Smooth muscle cell (in vitro differentiated cells): Measurements from ENCODE around the gene C15orf39. TPM values are rescaled to one million over a fixed set of nuclear protein-coding genes. Genes with fewer than 3 reads are reported as not detected.

ENCODE experiments used
- DNase-seq: peaks from one replicate; lab custom pipeline; 2025; ENCODE audit not compliant: unreplicated experiment; lab: John Stamatoyannopoulos, UW
- H2AFZ ChIP-seq: fragments of 200-600 bp; sonication (generic); 2 replicates; pipeline ENCODE4 v1.6.0; 2016; ENCODE audit warnings: antibody characterized with exemption, low read depth, mild to moderate bottlenecking
- H3F3A ChIP-seq: fragments of 200-600 bp; sonication (generic); 2 replicates; pipeline ENCODE4 v1.6.0; 2017; ENCODE audit warnings: antibody characterized with exemption, low read depth
- H3K27ac ChIP-seq: fragments of 200-600 bp; sonication (generic); 2 replicates; pipeline ENCODE4 v1.5.1; 2016; ENCODE audit warnings: low read depth, mild to moderate bottlenecking
- H3K27me3 ChIP-seq: fragments of 200-600 bp; sonication (generic); 2 replicates; pipeline ENCODE4 v1.6.1; 2016; ENCODE audit warnings: low read depth, mild to moderate bottlenecking
- H3K36me3 ChIP-seq: fragments of 200-600 bp; sonication (generic); 2 replicates; pipeline ENCODE4 v1.5.1; 2016; ENCODE audit warnings: low read depth
- H3K4me1 ChIP-seq: fragments of 200-600 bp; sonication (generic); 2 replicates; pipeline ENCODE4 v1.5.1; 2016; ENCODE audit warnings: low read depth
- H3K4me2 ChIP-seq: fragments of 200-600 bp; sonication (generic); 2 replicates; pipeline ENCODE4 v1.6.0; 2016; ENCODE audit warnings: mild to moderate bottlenecking
- H3K4me3 ChIP-seq: fragments of 200-600 bp; sonication (generic); 2 replicates; pipeline ENCODE4 v1.5.1; 2016; ENCODE audit warnings: mild to moderate bottlenecking
- H3K79me2 ChIP-seq: fragments of 200-600 bp; sonication (generic); 2 replicates; pipeline ENCODE4 v1.6.0; 2016; ENCODE audit warnings: low read depth, mild to moderate bottlenecking
- H3K9ac ChIP-seq: fragments of 200-600 bp; sonication (generic); 2 replicates; pipeline ENCODE4 v1.6.0; 2016; ENCODE audit warnings: low read depth
- H3K9me3 ChIP-seq: fragments of 200-600 bp; sonication (generic); replicated peaks from 2 replicates; pipeline ENCODE4 v1.5.1; 2016; ENCODE audit warnings: low read depth
- H4K20me1 ChIP-seq: fragments of 200-600 bp; sonication (generic); 2 replicates; pipeline ENCODE4 v1.6.0; 2016; ENCODE audit warnings: low read depth
- WGBS: methylation state at CpG from one replicate; pipeline ENCODE4 v1.1.7; 2016; ENCODE audit warnings: low lambda C conversion rate; 5-methylcytosine and 5-hydroxymethylcytosine counted together
- polyA plus RNA-seq: library from polyadenylated mRNA; unstranded; fragments of >200 nt; fragmentation: Nextera tagmentation; extraction: Ambion mirVana; gene quantifications from 2 replicates; pipeline ENCODE4 v1.2.1, GENCODE V29; 2016
- total RNA-seq: library from RNA; depleted of rRNA; stranded (reverse); fragments of >200 nt; gene quantifications from 2 replicates; pipeline ENCODE4 v1.2.3, GENCODE V29; 2014
- TF ChIP-seq, protein P1 (sequence below): fragments of 200-600 bp; sonication (generic); IDR thresholded peaks from 2 replicates; pipeline ENCODE4 v1.5.1; 2017; ENCODE audit warnings: borderline replicate concordance, mild to moderate bottlenecking, antibody characterized with exemption; ENCODE audit not compliant: insufficient read depth, poor library complexity, severe bottlenecking

C15orf39 gene
- total and polyA plus RNA-seq, 2 experiments from 2014 or later = 8.4 to 9.3 TPM

DNA sequence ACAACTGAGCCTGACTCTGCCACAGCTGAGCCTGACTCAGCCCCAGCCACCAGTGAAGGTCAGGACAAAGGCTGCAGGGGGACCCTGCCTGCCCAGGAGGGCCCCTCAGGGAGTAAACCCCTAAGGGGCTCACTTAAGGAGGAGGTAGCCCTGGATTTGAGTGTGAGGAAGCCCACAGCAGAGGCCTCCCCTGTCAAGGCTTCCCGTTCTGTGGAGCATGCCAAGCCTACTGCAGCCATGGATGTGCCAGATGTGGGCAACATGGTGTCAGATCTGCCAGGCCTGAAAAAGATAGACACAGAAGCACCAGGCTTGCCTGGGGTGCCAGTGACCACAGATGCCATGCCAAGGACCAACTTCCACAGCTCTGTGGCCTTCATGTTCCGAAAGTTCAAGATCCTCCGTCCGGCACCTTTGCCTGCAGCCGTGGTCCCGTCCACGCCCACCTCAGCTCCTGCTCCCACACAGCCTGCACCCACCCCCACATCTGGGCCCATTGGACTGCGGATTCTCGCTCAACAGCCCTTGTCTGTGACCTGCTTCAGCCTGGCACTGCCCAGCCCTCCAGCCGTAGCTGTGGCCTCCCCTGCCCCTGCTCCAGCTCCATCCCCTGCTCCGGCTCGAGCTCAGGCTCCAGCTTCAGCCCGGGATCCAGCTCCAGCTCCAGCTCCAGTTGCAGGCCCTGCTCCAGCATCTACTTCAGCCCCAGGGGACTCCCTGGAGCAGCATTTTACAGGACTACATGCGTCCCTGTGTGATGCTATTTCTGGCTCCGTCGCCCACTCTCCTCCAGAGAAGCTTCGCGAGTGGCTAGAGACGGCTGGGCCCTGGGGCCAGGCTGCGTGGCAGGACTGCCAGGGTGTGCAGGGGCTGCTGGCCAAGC is 6.2 kb downstream of the C15orf39 start:
- no peak overlapping the region for H3K9ac ChIP-seq
- H3K27ac ChIP-seq = no peak overlapping the region
- H3K36me3 ChIP-seq = no peaks in the 10 kb centered on the region
- no peak for DNase-seq
- WGBS = 91% methylated on average over 20 of the region's 20 CpGs
- H3K4me2 ChIP-seq = no peak overlapping the region
- H3K4me1 ChIP-seq = peaks cover 14% of the 10 kb centered on the region
- no peak overlapping the region for H2AFZ ChIP-seq
- no peaks in the 10 kb centered on the region for H3K27me3 ChIP-seq
- H3K9me3 ChIP-seq = no peaks in the 10 kb centered on the region
- H3F3A ChIP-seq = no peaks in the 10 kb centered on the region
- TF ChIP-seq, protein P1, sequence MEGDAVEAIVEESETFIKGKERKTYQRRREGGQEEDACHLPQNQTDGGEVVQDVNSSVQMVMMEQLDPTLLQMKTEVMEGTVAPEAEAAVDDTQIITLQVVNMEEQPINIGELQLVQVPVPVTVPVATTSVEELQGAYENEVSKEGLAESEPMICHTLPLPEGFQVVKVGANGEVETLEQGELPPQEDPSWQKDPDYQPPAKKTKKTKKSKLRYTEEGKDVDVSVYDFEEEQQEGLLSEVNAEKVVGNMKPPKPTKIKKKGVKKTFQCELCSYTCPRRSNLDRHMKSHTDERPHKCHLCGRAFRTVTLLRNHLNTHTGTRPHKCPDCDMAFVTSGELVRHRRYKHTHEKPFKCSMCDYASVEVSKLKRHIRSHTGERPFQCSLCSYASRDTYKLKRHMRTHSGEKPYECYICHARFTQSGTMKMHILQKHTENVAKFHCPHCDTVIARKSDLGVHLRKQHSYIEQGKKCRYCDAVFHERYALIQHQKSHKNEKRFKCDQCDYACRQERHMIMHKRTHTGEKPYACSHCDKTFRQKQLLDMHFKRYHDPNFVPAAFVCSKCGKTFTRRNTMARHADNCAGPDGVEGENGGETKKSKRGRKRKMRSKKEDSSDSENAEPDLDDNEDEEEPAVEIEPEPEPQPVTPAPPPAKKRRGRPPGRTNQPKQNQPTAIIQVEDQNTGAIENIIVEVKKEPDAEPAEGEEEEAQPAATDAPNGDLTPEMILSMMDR = no peak
- H4K20me1 ChIP-seq = peaks cover 100% of the 10 kb centered on the region
- H3K4me3 ChIP-seq = no peak overlapping the region
- H3K79me2 ChIP-seq = peaks cover 90% of the 10 kb centered on the region

DNA sequence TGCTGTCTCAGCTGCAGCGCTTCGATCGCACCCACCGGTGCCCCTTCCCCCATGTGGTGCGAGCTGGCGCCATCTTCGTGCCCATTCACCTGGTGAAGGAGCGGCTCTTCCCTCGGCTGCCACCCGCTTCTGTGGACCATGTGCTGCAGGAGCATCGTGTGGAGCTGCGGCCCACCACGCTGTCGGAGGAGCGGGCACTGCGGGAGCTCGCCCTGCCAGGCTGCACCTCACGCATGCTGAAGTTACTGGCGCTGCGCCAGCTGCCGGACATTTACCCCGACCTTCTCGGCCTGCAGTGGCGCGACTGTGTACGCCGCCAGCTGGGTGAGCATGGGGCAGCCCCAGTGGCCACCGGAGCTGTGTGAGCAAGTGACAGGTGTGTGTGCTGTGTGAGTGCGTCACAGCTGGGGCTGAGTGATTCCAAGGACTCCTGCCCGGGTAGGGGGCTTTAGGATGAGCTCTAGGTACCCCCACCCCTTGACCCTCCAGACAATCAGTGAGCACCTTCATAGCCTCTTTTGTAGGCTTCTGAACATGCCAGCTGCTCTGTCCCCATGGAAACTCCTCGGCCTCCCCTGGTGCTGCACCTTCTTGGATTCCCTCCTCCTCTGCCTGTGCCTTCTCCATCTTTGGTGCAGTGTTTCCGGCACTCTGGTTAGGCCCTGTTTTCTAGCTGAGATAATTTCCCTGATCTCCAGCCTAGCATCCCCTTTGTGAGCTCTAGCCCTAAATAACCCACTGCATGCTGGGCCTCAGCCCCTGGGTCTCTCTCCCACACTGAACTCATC is 7.0 kb downstream of the C15orf39 start:
- Histone ChIP-seq H3K27ac (no peak overlapping the region), H3K27me3 (no peaks in the 10 kb centered on the region), H3K79me2 (peaks cover 81% of the 10 kb centered on the region), H4K20me1 (peaks cover 100% of the 10 kb centered on the region), H2AFZ (no peak overlapping the region), H3K4me3 (no peak overlapping the region), H3K9me3 (no peaks in the 10 kb centered on the region), H3K9ac (no peak overlapping the region), H3K4me1 (peaks cover 7% of the 10 kb centered on the region), H3K36me3 (no peaks in the 10 kb centered on the region), H3K4me2 (no peak overlapping the region), H3F3A (no peaks in the 10 kb centered on the region)
- DNase-seq = no peak
- TF ChIP-seq, protein P1 = no peak
- WGBS = 97% methylated on average over 32 of the region's 32 CpGs

DNA sequence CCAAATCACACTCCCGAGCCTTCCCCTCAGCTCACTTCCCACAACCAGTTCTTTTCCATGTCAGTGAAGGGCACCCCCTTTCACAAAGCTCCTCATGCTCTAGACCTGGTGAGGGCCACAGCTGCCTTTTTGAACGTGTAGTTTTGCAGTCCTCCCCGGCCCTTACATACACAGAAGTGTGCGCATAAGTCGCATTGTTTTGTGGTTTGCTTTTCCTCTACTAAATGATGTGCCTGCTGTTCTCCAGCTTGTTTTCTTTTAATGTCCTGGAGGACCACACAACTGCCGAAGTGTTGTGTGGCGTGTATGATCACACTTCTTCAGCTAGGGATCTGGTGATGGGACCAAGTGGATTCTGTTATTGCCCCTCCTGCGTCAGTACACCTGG is 7.6 kb downstream of the C15orf39 start:
- Histone ChIP-seq H3K4me1 (peaks cover 4% of the 10 kb centered on the region), H3K9me3 (no peaks in the 10 kb centered on the region), H3K27ac (no peak overlapping the region), H3K4me2 (no peak overlapping the region), H3K79me2 (peaks cover 75% of the 10 kb centered on the region), H3K36me3 (no peaks in the 10 kb centered on the region), H3F3A (no peaks in the 10 kb centered on the region), H4K20me1 (peaks cover 100% of the 10 kb centered on the region), H3K9ac (no peak overlapping the region), H3K4me3 (no peak overlapping the region), H3K27me3 (no peaks in the 10 kb centered on the region), H2AFZ (no peak overlapping the region)
- TF ChIP-seq, protein P1 = no peak
- DNase-seq = no peak
- WGBS = 94% methylated on average over 8 of the region's 8 CpGs
